GM21576 (cell line): Measurements from ENCODE around the gene KRTAP5-8.
"Not testable (repeated sequence)": the region's sequence is repeated elsewhere in the genome, so short reads cannot be mapped to it uniquely, and the experiment has no call there.

ENCODE experiments used
- ATAC-seq: cut with Tn5 transposase; IDR thresholded peaks from one replicate; pipeline ENCODE4 v1.9.1; 2021; ENCODE audit warnings: mild to moderate bottlenecking, moderate library complexity; ENCODE audit not compliant: unreplicated experiment

KRTAP5-8 gene

GRCh38 chr11:71537977-71538665 lies at the start of gene KRTAP5-8:
TSS of gene KRTAP5-8 (plus strand) at chr11:71538025. CDS start at chr11:71538056, 31 bp downstream.
- ATAC-seq, result not testable (repeated sequence)

GRCh38 chr11:71488681-71489270 lies 49.0 kb upstream of the KRTAP5-8 start:
- no peak for ATAC-seq

GRCh38 chr11:71489311-71490043 lies 48.3 kb upstream of the KRTAP5-8 start:
- ATAC-seq, result no peak

- ATAC-seq, result no peak
Observed at GRCh38 chr11:71490044-71490730, 47.6 kb upstream of the KRTAP5-8 start.

GRCh38 chr11:71490731-71491390 lies 47.0 kb upstream of the KRTAP5-8 start:
- ATAC-seq, result no peak

- no peak for ATAC-seq
Observed at GRCh38 chr11:71491531-71491930, 46.3 kb upstream of the KRTAP5-8 start.

GRCh38 chr11:71491940-71492339 lies 45.9 kb upstream of the KRTAP5-8 start:
- ATAC-seq, result no peak

- ATAC-seq, result no peak
Observed at GRCh38 chr11:71495286-71496230, 42.3 kb upstream of the KRTAP5-8 start.

- ATAC-seq, result no peak
Observed at GRCh38 chr11:71496421-71496820, 41.4 kb upstream of the KRTAP5-8 start.

- no peak for ATAC-seq
Observed at GRCh38 chr11:71498091-71498490, 39.7 kb upstream of the KRTAP5-8 start.

- ATAC-seq, result no peak
Observed at GRCh38 chr11:71499125-71499524, 38.7 kb upstream of the KRTAP5-8 start.

GRCh38 chr11:71499546-71499945 lies 38.3 kb upstream of the KRTAP5-8 start:
- ATAC-seq, result no peak

- no peak for ATAC-seq
Observed at GRCh38 chr11:71500601-71501021, 37.2 kb upstream of the KRTAP5-8 start.

- no peak for ATAC-seq
Observed at GRCh38 chr11:71501071-71501985, 36.5 kb upstream of the KRTAP5-8 start.

- no peak for ATAC-seq
Observed at GRCh38 chr11:71502026-71502425, 35.8 kb upstream of the KRTAP5-8 start.

GRCh38 chr11:71502871-71503435 lies 34.9 kb upstream of the KRTAP5-8 start:
- ATAC-seq, result no peak

- ATAC-seq, result no peak
Observed at GRCh38 chr11:71504531-71504930, 33.3 kb upstream of the KRTAP5-8 start.

GRCh38 chr11:71505001-71505400 lies 32.8 kb upstream of the KRTAP5-8 start:
- ATAC-seq, result no peak
